KG1 (cell line): ENCODE results near the gene ADD1.

Experiments used
- DNase-seq: peaks from one replicate; lab custom pipeline; 2025; lab: John Stamatoyannopoulos, UW

The ADD1 gene

GRCh38 chr4:2805712-2806389 lies 37.8 kb upstream of the ADD1 start:
- no peak for DNase-seq

- DNase-seq: no peak
Measured at GRCh38 chr4:2806390-2807355, 37.0 kb upstream of the ADD1 start.

DNA sequence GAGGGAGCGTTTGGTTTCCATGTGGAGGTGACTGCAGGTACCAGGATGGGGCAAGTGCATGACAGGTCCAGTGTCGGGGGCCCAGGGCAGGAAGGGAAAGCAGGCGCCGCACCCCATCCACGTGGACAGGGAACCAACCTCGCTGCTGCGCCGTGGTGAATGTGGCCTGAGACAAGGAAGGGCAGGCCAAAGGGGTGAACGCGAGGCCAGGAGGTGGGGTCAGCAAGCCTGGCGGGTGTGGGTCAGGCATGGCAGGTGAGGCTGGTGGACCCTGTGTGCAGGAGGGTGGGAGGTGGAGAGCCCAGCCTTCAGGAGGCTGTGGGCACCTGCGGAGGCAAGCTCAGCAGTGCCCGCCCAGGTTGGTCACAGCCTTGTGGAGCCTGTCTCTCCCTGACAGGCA lies 36.1 kb upstream of the ADD1 start:
- DNase-seq: no peak

DNA sequence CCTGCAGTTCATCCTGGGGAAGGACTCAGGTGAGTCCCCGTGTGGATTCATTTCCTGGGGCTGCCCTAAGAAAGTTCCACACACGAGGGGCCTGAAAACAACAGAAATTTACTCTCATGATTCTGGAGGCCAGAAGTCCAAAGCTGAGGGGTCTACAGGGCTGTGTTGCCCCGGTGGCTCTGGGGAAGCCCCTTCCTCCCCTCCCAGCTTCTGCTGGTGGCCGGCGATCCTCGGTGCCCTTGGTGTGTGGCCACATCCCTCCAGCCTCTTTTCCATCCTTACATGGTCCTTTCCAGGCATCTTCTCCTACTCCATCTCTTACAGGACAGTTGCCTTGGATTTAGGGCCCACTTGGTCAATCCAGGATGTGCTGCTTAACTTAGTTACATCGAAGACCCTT lies 35.6 kb upstream of the ADD1 start:
- no peak for DNase-seq

- DNase-seq: no peak
Measured at GRCh38 chr4:2809610-2810180, 33.9 kb upstream of the ADD1 start.

GRCh38 chr4:2810388-2810787 lies 33.3 kb upstream of the ADD1 start:
- DNase-seq: no peak

DNA sequence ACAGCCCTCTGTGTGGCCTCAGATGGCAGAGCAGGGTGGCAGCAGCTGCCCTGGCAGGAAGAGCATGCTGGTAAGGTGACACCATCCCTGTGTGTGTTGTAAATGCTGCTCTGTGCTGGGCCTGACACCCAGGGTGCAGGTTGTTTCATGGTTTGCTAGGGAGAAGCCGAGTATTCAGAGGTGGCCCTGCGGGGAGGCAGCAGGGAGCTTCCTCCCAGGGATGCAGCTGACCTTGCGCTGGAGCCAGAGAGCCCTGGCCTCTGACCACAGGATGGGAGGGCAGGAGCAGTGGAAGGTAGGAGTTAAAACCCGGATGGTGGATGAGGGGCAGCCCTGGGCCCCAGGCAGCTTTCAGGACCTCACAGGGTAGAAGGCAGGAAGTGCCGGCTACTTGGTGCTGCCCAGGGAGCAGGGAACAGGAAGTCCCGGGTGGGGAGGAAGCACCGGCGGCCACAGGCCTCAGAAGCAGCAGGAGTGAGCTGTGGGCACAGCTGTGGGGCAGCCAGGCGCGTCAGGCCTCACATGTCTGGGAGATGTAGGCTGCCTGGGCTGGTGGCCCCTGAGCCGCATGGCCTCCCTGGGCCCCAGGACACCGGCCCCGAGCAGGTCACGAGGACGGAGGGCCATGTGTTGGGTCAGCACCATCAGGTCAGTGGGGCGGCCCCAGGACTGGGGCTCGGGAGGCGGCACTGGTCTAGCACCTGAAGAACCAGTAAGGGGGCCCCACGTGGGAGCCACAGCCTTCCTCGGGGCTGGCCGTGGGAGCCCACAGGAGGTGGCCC lies 31.6 kb upstream of the ADD1 start:
- DNase-seq: peak; percentile 73

DNA sequence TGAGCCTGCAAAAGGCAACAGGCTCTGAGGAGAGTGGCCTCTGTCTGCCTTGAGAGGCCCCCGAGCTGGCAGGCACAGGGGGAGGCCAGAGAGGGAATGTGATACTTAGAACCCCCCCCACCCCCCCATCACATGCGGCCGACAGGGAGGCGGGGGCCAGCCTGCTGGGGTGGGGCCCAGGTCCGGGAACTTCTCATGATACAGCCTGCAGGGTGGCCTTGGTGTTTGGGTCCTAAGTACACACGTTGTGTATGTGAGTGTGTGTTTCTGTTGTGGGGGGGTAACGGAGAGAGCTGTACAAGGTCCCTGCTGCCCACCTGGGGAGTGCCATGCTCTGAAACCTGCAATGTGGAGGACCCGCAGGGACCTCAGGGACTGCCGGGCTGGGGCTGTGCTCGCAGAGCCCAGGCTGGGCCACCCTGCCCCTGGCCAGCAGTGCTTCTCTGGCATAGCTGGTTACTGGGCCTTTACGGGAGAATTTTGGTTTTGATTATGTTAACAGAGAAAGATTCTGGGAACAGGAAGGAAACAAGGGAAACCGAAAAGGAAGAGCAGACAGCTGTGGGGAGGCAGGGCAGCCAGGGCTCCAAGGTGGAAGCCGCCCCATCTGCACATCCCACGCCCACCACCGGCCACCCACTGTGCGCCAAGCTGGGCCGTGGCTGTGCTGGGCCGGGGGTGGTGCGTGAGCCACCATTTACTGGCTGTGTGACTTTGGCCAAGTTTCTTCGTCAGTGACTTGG lies 30.9 kb upstream of the ADD1 start:
- no peak for DNase-seq

GRCh38 chr4:2813446-2814405 lies 29.9 kb upstream of the ADD1 start:
- DNase-seq: no peak

- no peak for DNase-seq
Measured at GRCh38 chr4:2814627-2815270, 28.9 kb upstream of the ADD1 start.

DNA sequence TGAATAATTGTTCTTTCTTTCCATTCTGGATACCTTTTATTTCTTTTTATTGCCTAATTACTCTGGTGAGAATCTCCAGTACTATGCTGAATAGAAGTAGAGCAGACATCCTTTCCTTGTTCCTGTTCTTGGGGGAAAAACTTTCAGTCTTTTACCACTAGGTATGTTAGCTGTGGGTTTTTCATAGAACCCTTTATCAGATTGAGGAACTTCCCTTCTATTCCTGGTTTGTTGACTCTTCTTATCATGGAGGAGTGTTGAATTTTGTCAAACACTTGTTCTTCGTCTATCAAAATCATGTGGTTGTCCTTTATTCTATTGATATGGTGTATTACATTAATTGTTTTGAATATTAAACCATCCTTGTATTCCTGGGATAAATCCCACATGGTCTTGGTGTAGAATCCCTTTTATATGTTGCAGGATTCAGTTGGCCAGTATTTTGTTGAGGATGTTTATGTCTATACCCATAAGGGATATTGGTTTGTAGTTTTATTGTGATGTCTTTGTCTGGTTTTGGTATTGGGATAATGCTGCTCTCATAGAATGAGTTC lies 27.2 kb upstream of the ADD1 start:
- no peak for DNase-seq

DNA sequence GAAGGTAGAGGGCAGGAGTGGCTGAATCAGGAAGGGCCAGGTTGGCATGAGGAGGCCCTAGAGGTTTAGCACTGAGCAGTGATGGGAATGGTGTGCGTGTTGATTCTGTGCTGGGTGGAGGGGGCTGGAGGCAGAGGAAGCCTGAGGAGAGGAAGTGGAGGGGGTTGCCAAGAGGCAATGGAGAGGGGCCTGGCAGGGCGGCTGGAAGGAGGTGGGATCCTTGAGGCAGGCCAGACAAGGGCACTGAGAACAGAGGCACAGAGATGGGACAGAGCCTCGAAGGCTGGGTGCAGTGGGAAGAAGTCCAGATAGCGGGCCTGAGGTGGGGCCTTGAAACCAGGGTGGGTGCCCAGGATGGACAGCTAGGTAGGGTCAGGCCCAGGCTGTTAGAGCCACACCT lies 26.5 kb upstream of the ADD1 start:
- no peak for DNase-seq

DNA sequence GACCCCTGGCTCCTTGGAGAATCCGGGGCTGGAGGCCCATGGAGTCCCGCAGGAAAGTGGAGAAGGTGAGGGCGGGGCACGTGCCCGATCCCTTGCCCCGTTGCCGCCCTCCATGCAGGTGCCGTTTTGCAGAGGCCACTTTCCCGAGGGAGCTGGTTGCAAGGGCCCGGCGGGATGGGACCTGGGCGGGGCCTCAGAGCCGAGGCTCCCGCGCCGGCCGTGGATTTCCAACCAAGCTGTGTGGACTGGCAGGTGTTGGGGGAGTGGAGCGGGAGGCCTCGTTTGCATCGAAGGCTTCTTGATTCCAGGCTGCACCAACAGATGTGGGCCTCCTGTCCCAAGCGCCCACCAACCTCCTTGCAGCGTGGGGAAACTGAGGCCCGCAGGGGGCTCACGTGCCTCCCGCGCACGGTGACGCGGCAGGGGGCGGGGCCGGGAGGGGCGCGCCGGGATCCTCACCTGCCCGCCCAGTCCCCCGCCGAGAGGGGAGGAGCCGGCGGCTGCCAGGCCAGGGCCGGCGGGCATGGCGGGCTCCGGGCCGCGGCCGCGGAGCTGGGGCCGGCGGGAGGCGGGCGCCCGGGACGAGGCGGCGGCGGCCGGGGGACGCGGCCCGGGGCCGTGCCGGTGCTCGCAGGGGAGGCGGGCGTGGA lies 25.8 kb upstream of the ADD1 start:
- DNase-seq: no peak

- DNase-seq: no peak
Measured at GRCh38 chr4:2818351-2818939, 25.2 kb upstream of the ADD1 start.

- no peak for DNase-seq
Measured at GRCh38 chr4:2819244-2820215, 24.1 kb upstream of the ADD1 start.

DNA sequence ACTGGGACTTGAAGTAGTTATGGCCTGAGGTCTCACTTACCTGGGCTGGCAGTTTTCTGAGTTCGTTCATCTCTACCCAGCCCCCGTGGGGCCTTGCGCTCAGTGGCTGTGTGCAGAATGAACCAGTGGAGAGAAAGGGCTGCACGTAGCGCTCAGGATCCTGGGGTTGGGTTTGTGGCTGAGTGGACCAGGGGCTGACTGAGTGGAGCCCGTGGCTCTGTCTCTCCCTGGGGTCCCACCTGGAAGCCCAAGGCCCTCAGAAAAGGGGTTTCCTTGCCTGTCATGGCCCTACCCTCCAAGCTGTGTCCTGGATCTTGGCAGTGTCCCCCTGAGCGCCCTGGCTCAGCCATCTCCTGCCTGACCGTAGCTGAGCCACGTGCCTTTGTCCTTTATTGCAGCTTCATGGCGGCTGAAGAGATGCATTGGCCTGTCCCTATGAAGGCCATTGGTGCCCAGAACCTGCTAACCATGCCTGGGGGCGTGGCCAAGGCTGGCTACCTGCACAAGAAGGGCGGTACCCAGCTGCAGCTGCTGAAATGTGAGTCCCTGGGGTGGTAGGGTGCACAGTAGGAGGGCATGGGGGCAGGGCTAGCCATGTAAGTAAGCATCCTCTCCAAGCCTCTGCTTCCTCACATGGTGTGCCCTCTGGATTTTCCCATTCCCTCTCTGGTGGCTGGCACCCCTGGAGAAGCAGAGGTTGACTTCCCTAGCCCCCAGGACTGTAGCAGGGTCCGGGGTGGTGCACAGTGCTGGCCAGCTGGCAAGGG lies 23.2 kb upstream of the ADD1 start:
- DNase-seq: no peak
